PFSK-1 (cell line): ENCODE measurements around the gene RGL3.

Experiments used
- FOXP2 ChIP-seq: optimal IDR thresholded peaks from 2 replicates; pipeline ENCODE3; 2011; ENCODE audit warnings: borderline replicate concordance, control low read depth, inconsistent platforms; ENCODE audit not compliant: insufficient read depth; ENCODE audit errors: extremely low read length, extremely low read depth
- POLR2AphosphoS5 ChIP-seq: IDR thresholded peaks from 2 replicates; pipeline ENCODE4 v1.6.1; 2012; ENCODE audit warnings: low read depth, mild to moderate bottlenecking, control low read depth, low read length, moderate library complexity
- SIN3A ChIP-seq: IDR thresholded peaks from 2 replicates; pipeline ENCODE4 v1.6.1; 2012; ENCODE audit warnings: mild to moderate bottlenecking, low read length, moderate library complexity, borderline replicate concordance; ENCODE audit not compliant: insufficient read depth
- TAF1 ChIP-seq: IDR thresholded peaks from 2 replicates; pipeline ENCODE4 v1.6.1; 2012; ENCODE audit warnings: low read length, control low read depth, borderline replicate concordance; ENCODE audit not compliant: insufficient read depth
- TF ChIP-seq, protein P1 (sequence below), 2 experiments: IDR thresholded peaks; 2 replicates each; pipeline versions ENCODE4 v1.6.1 to v1.8.0; 2011 to 2012; ENCODE audit warnings: low read depth in 2 of 2, low read length in 2 of 2, control low read depth in 1 of 2, inconsistent platforms in 1 of 2, mild to moderate bottlenecking in 1 of 2, moderate library complexity in 1 of 2; ENCODE audit not compliant: insufficient read depth in 1 of 2

The RGL3 gene

DNA sequence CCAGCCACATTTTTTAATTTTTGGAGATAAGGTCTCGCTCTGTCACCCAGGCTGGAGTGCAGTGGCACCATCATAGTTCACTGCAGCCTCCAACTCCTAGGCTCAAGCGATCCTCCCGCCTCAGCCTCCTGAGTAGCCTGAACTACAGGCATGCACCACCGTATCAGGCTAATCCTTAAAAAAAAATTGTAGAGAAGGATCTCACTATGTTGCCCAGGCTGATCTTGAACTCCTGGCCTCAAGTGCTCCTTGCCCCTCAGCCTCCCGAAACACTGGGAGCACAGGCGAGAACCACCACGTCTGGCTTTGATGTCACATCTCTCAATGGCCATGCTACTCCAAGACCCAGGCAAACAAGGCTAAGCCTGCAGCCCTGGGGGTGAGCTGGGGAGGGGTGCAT lies 37.5 kb upstream of the RGL3 start:
- TF ChIP-seq POLR2AphosphoS5, result no peak
- TF ChIP-seq SIN3A, result no peak
- no peak for TF ChIP-seq FOXP2
- TF ChIP-seq, protein P1, sequence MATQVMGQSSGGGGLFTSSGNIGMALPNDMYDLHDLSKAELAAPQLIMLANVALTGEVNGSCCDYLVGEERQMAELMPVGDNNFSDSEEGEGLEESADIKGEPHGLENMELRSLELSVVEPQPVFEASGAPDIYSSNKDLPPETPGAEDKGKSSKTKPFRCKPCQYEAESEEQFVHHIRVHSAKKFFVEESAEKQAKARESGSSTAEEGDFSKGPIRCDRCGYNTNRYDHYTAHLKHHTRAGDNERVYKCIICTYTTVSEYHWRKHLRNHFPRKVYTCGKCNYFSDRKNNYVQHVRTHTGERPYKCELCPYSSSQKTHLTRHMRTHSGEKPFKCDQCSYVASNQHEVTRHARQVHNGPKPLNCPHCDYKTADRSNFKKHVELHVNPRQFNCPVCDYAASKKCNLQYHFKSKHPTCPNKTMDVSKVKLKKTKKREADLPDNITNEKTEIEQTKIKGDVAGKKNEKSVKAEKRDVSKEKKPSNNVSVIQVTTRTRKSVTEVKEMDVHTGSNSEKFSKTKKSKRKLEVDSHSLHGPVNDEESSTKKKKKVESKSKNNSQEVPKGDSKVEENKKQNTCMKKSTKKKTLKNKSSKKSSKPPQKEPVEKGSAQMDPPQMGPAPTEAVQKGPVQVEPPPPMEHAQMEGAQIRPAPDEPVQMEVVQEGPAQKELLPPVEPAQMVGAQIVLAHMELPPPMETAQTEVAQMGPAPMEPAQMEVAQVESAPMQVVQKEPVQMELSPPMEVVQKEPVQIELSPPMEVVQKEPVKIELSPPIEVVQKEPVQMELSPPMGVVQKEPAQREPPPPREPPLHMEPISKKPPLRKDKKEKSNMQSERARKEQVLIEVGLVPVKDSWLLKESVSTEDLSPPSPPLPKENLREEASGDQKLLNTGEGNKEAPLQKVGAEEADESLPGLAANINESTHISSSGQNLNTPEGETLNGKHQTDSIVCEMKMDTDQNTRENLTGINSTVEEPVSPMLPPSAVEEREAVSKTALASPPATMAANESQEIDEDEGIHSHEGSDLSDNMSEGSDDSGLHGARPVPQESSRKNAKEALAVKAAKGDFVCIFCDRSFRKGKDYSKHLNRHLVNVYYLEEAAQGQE (IDR thresholded peaks at IDR 0.05; ENCODE audit: insufficient read depth in 1 of 2, low read depth in 2 of 2, low read length in 2 of 2), result no peak
- TF ChIP-seq TAF1, result no peak

DNA sequence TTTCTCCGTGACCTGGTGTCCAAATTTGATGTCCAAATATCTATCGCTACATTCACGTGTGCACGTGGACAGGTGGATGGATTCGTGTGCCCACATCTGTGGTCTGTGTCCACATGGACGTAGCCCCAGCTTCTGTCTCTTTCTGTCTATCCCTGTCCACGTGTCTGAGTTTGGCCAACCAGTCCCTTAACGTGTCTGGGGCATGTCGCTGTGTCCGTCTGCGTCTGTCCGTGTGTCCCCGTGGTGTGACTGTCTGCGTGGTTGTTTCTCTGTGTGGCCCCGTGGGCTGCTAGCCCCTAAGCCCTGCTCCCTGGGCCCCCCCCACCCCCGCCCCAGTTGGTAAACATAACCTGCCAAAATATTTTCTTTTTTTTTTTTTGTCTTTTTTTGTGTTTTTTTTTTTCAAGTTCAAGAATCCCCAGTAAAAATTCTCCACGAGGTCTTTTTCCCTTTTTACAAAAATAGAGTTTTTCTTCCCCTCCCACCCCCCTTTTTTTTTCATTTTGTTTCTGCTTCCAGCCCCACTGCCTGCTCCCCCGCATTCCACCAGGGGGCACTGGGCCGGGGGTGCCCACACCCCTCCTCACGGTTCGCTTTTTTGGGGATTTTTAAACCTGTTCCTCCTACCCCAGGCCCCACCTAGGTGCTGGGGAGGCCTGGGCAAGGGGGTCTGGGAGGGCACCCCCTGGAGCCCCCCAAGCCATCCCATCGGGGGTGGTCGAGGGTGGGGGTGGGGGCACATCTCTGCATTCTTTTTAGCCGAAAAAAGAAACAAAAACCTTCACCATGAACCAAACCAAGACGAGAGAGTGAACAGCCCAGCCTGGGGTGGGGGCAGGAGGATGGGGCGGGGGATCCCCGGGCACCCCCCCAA lies 34.6 kb upstream of the RGL3 start:
- no peak for TF ChIP-seq POLR2AphosphoS5
- TF ChIP-seq FOXP2, result no peak

DNA sequence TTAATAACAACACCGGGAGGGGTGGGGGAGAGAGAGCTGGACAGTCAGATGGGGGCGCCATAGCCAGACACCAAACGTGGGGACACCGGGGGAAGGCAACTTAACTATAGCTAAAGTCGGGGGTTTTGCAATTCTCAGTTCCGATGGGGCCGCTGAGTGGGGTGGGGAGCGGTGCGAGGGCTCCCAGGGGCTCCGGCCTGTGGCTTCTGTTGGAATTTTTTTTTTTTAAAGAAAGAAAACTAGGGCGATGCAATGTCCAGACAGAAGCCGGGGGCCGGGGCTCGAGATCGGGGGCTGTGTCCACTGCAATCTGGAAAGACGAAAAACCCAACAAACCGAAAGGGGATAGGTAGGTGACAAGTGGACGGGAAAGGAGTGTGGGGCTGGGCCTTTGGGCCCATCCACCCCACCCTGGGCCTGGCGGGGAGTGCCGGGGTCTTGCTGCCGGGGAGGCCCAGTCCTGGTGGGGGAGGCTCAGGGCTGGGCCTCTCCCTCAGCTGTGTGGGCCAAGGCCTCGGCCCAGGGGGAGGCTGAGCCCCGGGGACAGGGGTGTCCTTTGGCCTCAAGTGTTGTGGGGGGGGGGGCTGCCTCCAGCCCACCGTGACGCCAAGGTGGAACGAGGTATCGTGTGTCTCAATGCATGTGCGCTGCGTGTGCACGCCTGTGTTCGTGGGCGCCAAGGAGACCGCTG lies 33.7 kb upstream of the RGL3 start:
- no peak for TF ChIP-seq SIN3A
- no peak for TF ChIP-seq FOXP2
- no peak for TF ChIP-seq POLR2AphosphoS5
- TF ChIP-seq, protein P1 (IDR thresholded peaks at IDR 0.05; ENCODE audit: insufficient read depth in 1 of 2, low read depth in 2 of 2, low read length in 2 of 2), result no peak
- no peak for TF ChIP-seq TAF1

DNA sequence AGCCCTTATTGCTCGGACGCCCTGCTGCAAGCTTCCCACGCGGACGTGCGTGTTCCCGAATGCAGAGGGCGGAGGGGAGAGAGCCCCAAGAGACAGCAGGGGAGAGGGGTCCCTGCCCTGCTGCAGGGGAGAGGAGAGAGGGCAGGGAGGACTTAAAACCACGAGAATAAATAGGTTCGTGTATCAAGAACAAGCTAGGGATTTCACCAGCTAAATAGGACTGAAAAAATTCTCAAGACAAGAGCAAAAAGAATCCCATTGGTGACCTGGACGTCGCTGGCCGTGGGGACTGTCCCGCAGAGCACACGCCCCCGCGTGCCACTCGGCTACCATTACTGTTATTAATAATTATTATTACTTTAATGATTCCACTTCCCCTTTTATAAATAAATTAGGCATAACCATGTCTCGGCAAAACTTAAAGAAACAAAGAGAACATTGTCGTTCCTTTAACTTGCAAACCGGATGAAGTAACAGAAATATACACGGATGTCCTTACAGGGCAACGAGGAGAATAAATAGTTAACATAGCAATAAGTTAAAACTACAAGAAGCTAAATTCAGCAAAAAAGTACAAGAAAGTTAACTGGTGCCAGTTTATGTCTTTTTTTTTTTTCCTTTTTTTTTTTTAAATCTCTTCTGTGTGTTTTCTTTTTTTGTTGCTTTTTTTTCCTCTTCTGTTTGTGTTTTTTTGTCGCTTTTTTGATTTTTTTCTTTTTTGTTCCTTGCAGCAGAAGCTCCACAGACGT lies 32.9 kb upstream of the RGL3 start:
- TF ChIP-seq FOXP2 (no peak), SIN3A (no peak), POLR2AphosphoS5 (no peak), TAF1 (no peak)
- TF ChIP-seq, protein P1 (IDR thresholded peaks at IDR 0.05; ENCODE audit: insufficient read depth in 1 of 2, low read depth in 2 of 2, low read length in 2 of 2), result no peak

DNA sequence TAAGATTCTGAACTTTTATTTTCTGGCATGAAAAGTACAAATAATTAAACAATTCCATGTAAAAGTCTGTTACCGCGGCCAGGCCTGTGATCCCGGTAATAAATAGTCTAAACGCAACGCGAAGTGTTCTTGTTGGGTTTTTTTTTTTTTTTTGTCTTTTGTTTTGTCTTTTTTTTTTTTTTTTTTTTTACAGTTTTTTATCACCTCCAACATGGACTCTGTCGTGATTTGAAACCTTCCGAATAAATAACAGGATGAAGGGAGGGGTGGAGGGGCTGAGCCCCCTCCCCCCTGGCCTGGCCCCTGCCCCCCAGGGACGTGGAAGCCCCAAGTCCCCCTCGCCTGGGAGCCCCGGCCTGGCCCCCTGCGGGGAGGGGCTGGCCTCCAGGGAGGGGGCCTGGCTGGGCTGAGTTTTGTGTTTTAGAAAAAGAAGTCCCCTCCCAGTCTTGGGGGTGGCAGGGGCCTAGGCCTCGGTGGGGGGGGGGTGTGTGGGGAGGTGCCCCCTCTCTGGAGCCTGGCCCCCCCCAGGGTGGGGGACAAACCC lies 32.3 kb upstream of the RGL3 start:
- TF ChIP-seq FOXP2 (no peak), SIN3A (no peak), POLR2AphosphoS5 (no peak), TAF1 (no peak)
- TF ChIP-seq, protein P1 (IDR thresholded peaks at IDR 0.05; ENCODE audit: insufficient read depth in 1 of 2, low read depth in 2 of 2, low read length in 2 of 2), result no peak
